Muscle of leg (tissue), 11 donors: ENCODE results near the gene ATAD2B. TPM values are rescaled to one million over a fixed set of nuclear protein-coding genes. Genes with fewer than 3 reads are reported as not detected.
A peak's percentile ranks its signal among the peaks of the same experiment; 100 is the strongest.

Experiments
- DNase-seq: peaks from one replicate; pipeline ENCODE4 v3.0.0; 2013
- H3K27ac ChIP-seq: one replicate; pipeline ENCODE4 v1.5.1; 2013; ENCODE audit warnings: mild to moderate bottlenecking, low read length, control low read depth
- H3K27me3 ChIP-seq: one replicate; pipeline ENCODE4 v1.6.1; 2013; ENCODE audit warnings: low read length; ENCODE audit not compliant: control insufficient read depth, insufficient read depth
- H3K36me3 ChIP-seq: one replicate; pipeline ENCODE4 v1.6.1; 2013; ENCODE audit warnings: low read length; ENCODE audit not compliant: control insufficient read depth, insufficient read depth
- H3K4me1 ChIP-seq: one replicate; pipeline ENCODE4 v1.6.1; 2013; ENCODE audit warnings: low read length; ENCODE audit not compliant: control insufficient read depth, insufficient read depth
- H3K4me3 ChIP-seq: one replicate; pipeline ENCODE4 v1.5.1; 2013; ENCODE audit warnings: low read length, control low read depth
- H3K9me3 ChIP-seq: replicated peaks from 2 replicates; pipeline ENCODE4 v1.6.1; 2013; ENCODE audit warnings: low read depth, low read length; ENCODE audit not compliant: control insufficient read depth
- WGBS: methylation state at CpG from one replicate; pipeline ENCODE4 v1.1.5; 2013; ENCODE audit warnings: missing lambda C conversion rate; ENCODE audit not compliant: insufficient coverage; 5-methylcytosine and 5-hydroxymethylcytosine counted together
- polyA plus RNA-seq, 8 donors: library from polyadenylated mRNA; unstranded; fragments of 120-200 nt; gene quantifications; one replicate each; pipeline versions ENCODE4 v1.2.1 to v1.2.3, GENCODE V29; 2013; ENCODE audit warnings: inconsistent platforms in 1 of 8, low replicate concordance in 1 of 8; ENCODE audit not compliant: insufficient read length in 8 of 8, insufficient read depth in 1 of 8
- total RNA-seq: library from RNA; stranded (reverse); fragments of 120-200 nt; gene quantifications from one replicate; pipeline ENCODE4 v1.2.4, GENCODE V29; 2013

ATAD2B gene
- total and polyA plus RNA-seq, 9 donors, result 10.2 to 17.6 (median 11.8) TPM

DNA sequence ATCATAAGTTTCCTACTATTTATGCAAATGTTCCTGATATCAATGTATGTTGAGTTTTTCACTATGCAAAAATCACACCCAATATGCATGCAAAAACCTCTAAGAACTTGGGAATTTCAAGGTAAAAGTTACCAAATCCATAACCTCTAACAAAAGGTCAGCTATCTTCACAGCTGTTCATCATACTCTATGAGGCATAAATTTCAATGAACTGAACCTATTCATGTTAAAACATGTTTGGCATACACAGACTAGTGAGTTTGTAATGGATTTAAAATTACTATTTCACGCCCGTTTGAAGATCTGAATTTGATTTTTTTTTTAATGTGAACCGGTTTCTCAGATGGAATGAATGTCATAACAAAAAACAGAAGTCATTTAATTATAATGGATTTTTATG, 100.2 kb downstream of the ATAD2B start:
- Histone ChIP-seq H3K4me3 (no peak overlapping the region), H3K9me3 (no peaks in the 10 kb centered on the region), H3K36me3 (peaks cover 11% of the 10 kb centered on the region), H3K4me1 (no peaks in the 10 kb centered on the region), H3K27ac (no peak overlapping the region), H3K27me3 (no peaks in the 10 kb centered on the region)
- WGBS, result no CpG with 5 or more reads among the region's 3 CpGs
- no peak for DNase-seq

GRCh38 chr2:23826040-23826439, 100.9 kb downstream of the ATAD2B start:
- H3K4me3 ChIP-seq, result no peak overlapping the region
- H3K9me3 ChIP-seq, result no peaks in the 10 kb centered on the region
- no peaks in the 10 kb centered on the region for H3K27me3 ChIP-seq
- H3K4me1 ChIP-seq, result no peaks in the 10 kb centered on the region
- peaks cover 12% of the 10 kb centered on the region for H3K36me3 ChIP-seq
- H3K27ac ChIP-seq, result no peak overlapping the region
- DNase-seq, result no peak
- no CpG with 5 or more reads among the region's 2 CpGs for WGBS

DNA sequence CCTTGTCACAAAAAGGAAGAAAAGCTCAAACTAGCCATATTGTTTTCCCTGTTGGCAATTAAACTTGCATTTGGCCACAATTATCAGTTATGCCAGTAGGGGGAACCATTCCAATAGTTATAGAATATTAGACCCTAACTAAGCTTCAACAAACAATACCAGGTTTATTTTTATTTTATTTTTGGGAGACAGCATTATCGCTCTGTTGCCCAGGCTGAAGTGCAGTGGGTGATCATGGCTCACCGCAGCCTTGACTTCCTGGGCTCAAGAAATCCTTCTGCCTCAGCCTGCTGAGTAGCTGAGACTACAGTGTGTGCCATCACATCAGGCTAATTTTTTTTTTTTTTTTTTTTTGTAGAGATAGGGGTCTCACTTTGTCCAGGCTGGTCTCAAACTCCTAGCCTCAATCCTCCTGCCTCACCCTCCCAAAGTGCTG, 102.1 kb downstream of the ATAD2B start:
- no peaks in the 10 kb centered on the region for H3K27me3 ChIP-seq
- no peak overlapping the region for H3K4me3 ChIP-seq
- H3K4me1 ChIP-seq, result no peaks in the 10 kb centered on the region
- peak; percentile 69 for DNase-seq
- 33% methylated on average over 1 of the region's 2 CpGs for WGBS
- H3K27ac ChIP-seq, result no peak overlapping the region
- H3K9me3 ChIP-seq, result no peaks in the 10 kb centered on the region
- peaks cover 12% of the 10 kb centered on the region for H3K36me3 ChIP-seq

DNA sequence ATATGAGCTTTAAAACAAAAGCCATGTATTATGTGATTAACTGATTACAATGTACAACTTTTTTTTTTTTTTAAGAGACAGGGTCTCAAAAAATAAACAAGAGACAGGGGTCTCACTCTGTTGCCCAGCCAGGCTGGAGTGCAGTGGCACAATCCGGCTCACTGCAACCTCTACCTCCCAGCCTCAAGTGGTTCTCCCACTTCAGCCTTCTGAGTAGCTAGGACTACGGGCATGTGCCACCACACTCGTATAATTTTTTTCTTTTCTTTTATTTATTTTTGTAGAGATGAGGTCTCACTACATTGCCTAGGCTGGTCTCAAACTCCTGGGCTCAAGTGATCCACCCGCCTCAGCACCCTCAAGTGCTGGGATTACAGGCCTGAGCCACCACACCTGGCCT, 103.1 kb downstream of the ATAD2B start:
- no peak overlapping the region for H3K27ac ChIP-seq
- no peaks in the 10 kb centered on the region for H3K4me1 ChIP-seq
- no peaks in the 10 kb centered on the region for H3K27me3 ChIP-seq
- WGBS, result 100% methylated on average over 1 of the region's 4 CpGs
- H3K36me3 ChIP-seq, result peaks cover 12% of the 10 kb centered on the region
- no peak for DNase-seq
- no peaks in the 10 kb centered on the region for H3K9me3 ChIP-seq
- H3K4me3 ChIP-seq, result no peak overlapping the region

GRCh38 chr2:23814963-23815362, 112.0 kb downstream of the ATAD2B start:
- Histone ChIP-seq H3K27ac (no peak overlapping the region), H3K4me1 (no peaks in the 10 kb centered on the region), H3K9me3 (no peaks in the 10 kb centered on the region), H3K36me3 (peaks cover 3% of the 10 kb centered on the region), H3K4me3 (no peak overlapping the region), H3K27me3 (no peaks in the 10 kb centered on the region)
- DNase-seq, result no peak
- 100% methylated on average over 1 of the region's 2 CpGs for WGBS

GRCh38 chr2:23813438-23813837, 113.5 kb downstream of the ATAD2B start:
- Histone ChIP-seq H3K4me1 (no peaks in the 10 kb centered on the region), H3K9me3 (no peaks in the 10 kb centered on the region), H3K4me3 (no peak overlapping the region), H3K36me3 (peaks cover 3% of the 10 kb centered on the region), H3K27ac (no peak overlapping the region), H3K27me3 (no peaks in the 10 kb centered on the region)
- WGBS, result no CpG with 5 or more reads among the region's 2 CpGs
- no peak for DNase-seq

DNA sequence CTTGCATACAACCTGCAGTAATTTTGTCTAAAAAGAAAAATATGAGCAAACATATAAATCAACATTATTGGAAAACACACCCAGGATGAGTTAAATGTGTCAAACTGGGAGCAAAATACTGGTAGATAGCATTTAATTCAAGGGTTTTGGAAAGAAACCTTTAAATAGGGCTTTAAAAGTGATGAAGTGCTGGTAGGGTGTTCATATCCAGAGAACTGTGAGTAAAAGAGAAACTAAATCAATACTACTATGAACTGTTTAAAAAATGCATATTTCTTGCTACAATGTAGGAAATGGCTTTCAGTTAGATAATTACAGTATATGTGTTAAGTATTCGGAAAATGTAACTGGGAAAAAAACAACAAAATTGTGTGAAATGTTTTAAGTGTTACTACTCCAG, 117.8 kb downstream of the ATAD2B start:
- no peak overlapping the region for H3K4me3 ChIP-seq
- H3K9me3 ChIP-seq, result no peaks in the 10 kb centered on the region
- no peaks in the 10 kb centered on the region for H3K4me1 ChIP-seq
- H3K27me3 ChIP-seq, result no peaks in the 10 kb centered on the region
- DNase-seq, result no peak
- WGBS, result no CpG with 5 or more reads among the region's 1 CpG
- H3K27ac ChIP-seq, result no peak overlapping the region
- H3K36me3 ChIP-seq, result peaks cover 3% of the 10 kb centered on the region

GRCh38 chr2:23806665-23807249, 120.2 kb downstream of the ATAD2B start:
- no peaks in the 10 kb centered on the region for H3K9me3 ChIP-seq
- H3K4me1 ChIP-seq, result no peaks in the 10 kb centered on the region
- no CpG with 5 or more reads among the region's 1 CpG for WGBS
- H3K27ac ChIP-seq, result no peak overlapping the region
- no peak for DNase-seq
- H3K36me3 ChIP-seq, result peaks cover 3% of the 10 kb centered on the region
- H3K27me3 ChIP-seq, result no peaks in the 10 kb centered on the region
- no peak overlapping the region for H3K4me3 ChIP-seq

DNA sequence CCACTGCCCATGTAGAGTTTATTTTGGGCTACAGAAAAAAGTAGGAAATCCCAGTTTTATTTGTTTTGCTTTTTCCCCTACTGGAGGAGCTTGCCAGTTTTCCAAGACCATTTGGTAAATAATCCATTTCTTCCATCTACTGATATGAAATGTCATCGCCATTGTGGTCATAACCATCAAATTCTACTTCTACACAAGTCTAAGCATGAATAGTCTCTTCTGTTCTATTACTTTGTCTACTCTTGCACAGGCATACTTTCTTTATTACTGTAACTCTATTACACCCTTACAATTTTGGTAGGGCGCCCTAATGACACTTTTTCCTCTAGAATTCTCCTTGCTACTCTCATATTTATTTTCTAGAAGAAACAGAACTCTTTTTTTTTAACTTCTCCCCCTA, 120.7 kb downstream of the ATAD2B start:
- H3K36me3 ChIP-seq, result peaks cover 3% of the 10 kb centered on the region
- no peak overlapping the region for H3K27ac ChIP-seq
- no peaks in the 10 kb centered on the region for H3K4me1 ChIP-seq
- H3K9me3 ChIP-seq, result no peaks in the 10 kb centered on the region
- no peak overlapping the region for H3K4me3 ChIP-seq
- DNase-seq, result no peak
- no peaks in the 10 kb centered on the region for H3K27me3 ChIP-seq
- no CpG with 5 or more reads among the region's 2 CpGs for WGBS

DNA sequence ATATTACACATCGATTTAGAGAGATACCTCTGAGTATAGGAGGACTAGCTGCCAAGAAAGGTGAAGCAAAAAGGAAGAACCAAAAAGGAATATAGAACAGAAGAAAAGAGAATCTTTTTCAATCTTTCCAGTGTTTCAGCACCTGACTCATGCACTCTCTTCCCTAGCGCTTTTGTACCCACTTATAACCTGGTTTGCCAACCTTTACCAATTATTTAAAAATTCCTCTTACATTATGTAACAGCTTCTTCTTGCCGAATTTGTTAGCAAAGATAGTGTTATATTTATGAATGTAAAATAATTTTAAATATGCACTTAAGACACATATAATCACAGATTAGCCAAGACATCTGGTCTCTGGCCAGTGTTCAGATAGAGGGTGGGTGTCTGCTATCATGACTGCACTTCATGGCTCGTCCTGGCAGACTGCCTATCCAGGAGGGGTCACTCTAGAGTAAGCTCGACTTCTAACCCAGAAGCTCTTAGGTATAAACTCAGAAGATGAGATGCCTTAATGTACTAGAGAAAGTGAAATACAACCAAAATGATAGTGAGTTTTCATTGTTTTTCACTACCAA, 122.9 kb downstream of the ATAD2B start:
- Histone ChIP-seq H3K27ac (no peak overlapping the region), H3K27me3 (no peaks in the 10 kb centered on the region), H3K4me3 (no peak overlapping the region), H3K9me3 (no peaks in the 10 kb centered on the region), H3K36me3 (no peaks in the 10 kb centered on the region), H3K4me1 (no peaks in the 10 kb centered on the region)
- no CpG with 5 or more reads among the region's 5 CpGs for WGBS
- peak; percentile 51 for DNase-seq
